CD8-positive, alpha-beta memory T cell (primary cell): ENCODE results near the gene DUSP23. TPM values are rescaled to one million over a fixed set of nuclear protein-coding genes. Genes with fewer than 3 reads are reported as not detected.

Experiments
- CTCF ChIA-PET: fragments of 350-600 bp; sonication (Branson Sonifier 250); formaldehyde crosslinking; loops from one replicate; lab custom pipeline; 2021; ENCODE audit warnings: antibody characterized with exemption; lab: Charles Lee
- POLR2A ChIA-PET: fragments of 350-600 bp; sonication (Branson Sonifier 250); formaldehyde crosslinking; loops from one replicate; lab custom pipeline; 2021; ENCODE audit warnings: antibody characterized with exemption; lab: Charles Lee
- DNase-seq, 5 donors: peaks; one replicate each; pipeline versions ENCODE4 v3.0.0 to v3.0.0-alpha.2; 2020 to 2022; ENCODE audit warnings: mixed read lengths in 1 of 5
- H3K27ac ChIP-seq: one replicate; pipeline ENCODE4 v1.7.0; 2013; ENCODE audit warnings: low read depth, mild to moderate bottlenecking, low read length, moderate library complexity
- H3K27me3 ChIP-seq: 2 replicates; pipeline ENCODE4 v1.7.0; 2013; ENCODE audit warnings: low read length, mild to moderate bottlenecking; ENCODE audit not compliant: insufficient read depth, poor library complexity, severe bottlenecking
- H3K36me3 ChIP-seq: 2 replicates; pipeline ENCODE4 v1.7.0; 2013; ENCODE audit warnings: mild to moderate bottlenecking, low read length, moderate library complexity; ENCODE audit not compliant: insufficient read depth
- H3K4me1 ChIP-seq: 2 replicates; pipeline ENCODE4 v1.7.0; 2013; ENCODE audit warnings: mild to moderate bottlenecking, low read length, moderate library complexity; ENCODE audit not compliant: insufficient read depth
- H3K4me3 ChIP-seq: 2 replicates; pipeline ENCODE4 v1.7.0; 2013; ENCODE audit warnings: mild to moderate bottlenecking, low read length
- H3K9me3 ChIP-seq: 2 replicates; pipeline ENCODE4 v1.7.0; 2013; ENCODE audit warnings: mild to moderate bottlenecking, low read length
- H3K27ac Mint-ChIP-seq, 8 donors: one replicate each; pipeline ENCODE4 v1.8.0; 2020 to 2021; ENCODE audit warnings: mixed read lengths in 8 of 8, mild to moderate bottlenecking in 6 of 8, inconsistent platforms in 3 of 8, moderate library complexity in 3 of 8
- H3K27me3 Mint-ChIP-seq, 2 donors: one replicate each; pipeline ENCODE4 v1.8.0; 2020 to 2021; ENCODE audit warnings: mixed read lengths in 2 of 2, mild to moderate bottlenecking in 1 of 2, moderate library complexity in 1 of 2
- H3K36me3 Mint-ChIP-seq, 3 donors: one replicate each; pipeline ENCODE4 v1.8.0; 2020 to 2021; ENCODE audit warnings: mixed read lengths in 3 of 3, inconsistent platforms in 1 of 3, mild to moderate bottlenecking in 1 of 3
- H3K4me1 Mint-ChIP-seq, 3 donors: one replicate each; pipeline ENCODE4 v1.8.0; 2020 to 2021; ENCODE audit warnings: mixed read lengths in 3 of 3, inconsistent platforms in 1 of 3, mild to moderate bottlenecking in 1 of 3
- H3K4me3 Mint-ChIP-seq, 7 donors: one replicate each; pipeline ENCODE4 v1.8.0; 2020 to 2021; ENCODE audit warnings: mixed read lengths in 7 of 7, mild to moderate bottlenecking in 6 of 7, moderate library complexity in 4 of 7, inconsistent platforms in 2 of 7
- H3K9me3 Mint-ChIP-seq, 5 donors: one replicate each; pipeline ENCODE4 v1.8.0; 2020 to 2022; ENCODE audit warnings: mixed read lengths in 5 of 5, mild to moderate bottlenecking in 3 of 5, moderate library complexity in 2 of 5, inconsistent platforms in 1 of 5
- polyA plus RNA-seq: library from polyadenylated mRNA; unstranded; fragments of 300-500 nt; fragmentation: Illumina TruSeq; gene quantifications from one replicate; pipeline ENCODE4 v1.2.3, GENCODE V29; 2021
- total RNA-seq, 2 experiments: library from RNA; stranded (reverse); gene quantifications; one replicate each; pipeline ENCODE4 v1.2.3, GENCODE V29; 2021

Gene DUSP23
- total and polyA plus RNA-seq, 3 experiments from 2014 or later = 35.5 to 65.8 (median 38.1) TPM

DNA sequence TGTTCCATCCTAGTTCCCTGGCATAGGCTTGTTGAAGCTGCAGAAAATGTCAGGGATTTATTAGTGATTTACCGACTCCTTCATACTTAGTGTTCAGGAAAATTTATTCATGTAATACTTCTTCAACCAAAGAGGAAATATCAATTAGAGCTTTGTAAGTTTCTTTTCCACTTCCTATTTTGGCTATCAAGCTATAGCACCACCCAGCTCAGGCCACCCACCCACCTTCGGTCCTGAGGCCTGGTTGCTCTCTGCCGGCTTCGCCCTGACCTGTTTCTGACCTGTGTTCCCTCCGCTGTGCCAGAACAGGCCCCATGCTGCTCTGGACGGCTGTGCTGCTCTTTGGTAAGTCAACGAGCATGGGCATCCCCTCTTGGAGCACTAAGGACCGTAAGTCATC is 21.3 kb downstream of the DUSP23 start, which contains the start of gene FCRL6:
FCRL6 (plus strand) TSS at position 250 of the 400 bp plus-strand sequence; CDS start at position 315, 65 bp downstream.
- Histone ChIP-seq H3K9me3 (no peaks in the 10 kb centered on the region), H3K4me1 (peaks cover 46% of the 10 kb centered on the region), H3K36me3 (no peaks in the 10 kb centered on the region), H3K4me3 (peak within 1 kb of the TSS; percentile 50), H3K27ac (no peak within 1 kb of the TSS), H3K27me3 (no peaks in the 10 kb centered on the region)
- no peak for DNase-seq
- H3K4me3 Mint-ChIP-seq = peak within 1 kb of the TSS; percentile 80 to 94 (median 85)
- no peaks in the 10 kb centered on the region for H3K9me3 Mint-ChIP-seq
- peaks cover 6 to 15% (median 12%) of the 10 kb centered on the region in 3 donors for H3K36me3 Mint-ChIP-seq
- peak within 1 kb of the TSS; percentile 2 to 98 (median 64) for H3K27ac Mint-ChIP-seq
- CTCF ChIA-PET = interaction anchor here (1.3 to 12.6 kb wide), 3 partner anchors 10 to 89 kb away, joined by 4 to 316 read pairs (median 8); no protein-coding TSS in a partner anchor
- H3K27me3 Mint-ChIP-seq = peaks cover 0 to 5% of the 10 kb centered on the region in 2 donors
- peaks cover 82 to 87% (median 84%) of the 10 kb centered on the region in 3 donors for H3K4me1 Mint-ChIP-seq
- POLR2A ChIA-PET = interaction anchor here (1.4 kb wide), 1 partner anchor 15 kb away, joined by 3 read pairs; no protein-coding TSS in a partner anchor

DNA sequence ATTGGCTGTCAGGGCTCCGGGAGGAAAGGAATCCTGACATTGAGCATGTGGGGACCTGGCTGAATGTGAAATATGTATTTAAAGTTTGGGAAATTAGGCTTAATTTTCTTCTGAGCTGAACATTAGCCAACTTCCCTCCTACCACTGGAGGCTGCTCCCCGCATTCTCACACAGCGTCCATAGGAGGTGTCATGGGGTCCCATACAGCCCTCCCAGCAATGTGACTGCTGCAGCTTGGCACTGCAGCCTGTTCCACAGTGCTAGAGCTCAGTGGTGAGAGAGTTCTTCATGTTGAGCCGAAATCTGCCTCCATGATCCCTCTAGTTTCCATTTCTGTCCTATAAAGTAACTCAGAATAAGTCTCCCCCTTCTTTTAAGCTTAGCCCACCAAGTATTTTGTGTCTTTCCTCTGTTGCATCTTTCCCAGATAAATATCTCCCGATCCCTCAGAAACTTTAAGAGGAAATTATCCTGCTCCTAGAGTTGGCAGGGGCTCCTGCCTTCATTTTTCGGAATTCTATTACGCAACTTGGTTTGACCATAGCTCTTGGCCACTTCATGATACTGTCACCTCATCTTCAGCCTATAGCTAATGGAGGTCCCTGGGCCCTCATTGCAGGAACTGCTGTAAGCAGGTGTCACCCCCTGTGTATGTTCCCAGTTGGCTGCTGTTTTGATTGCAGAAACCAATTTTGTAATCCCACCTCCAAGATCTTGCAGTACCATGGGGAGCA is 23.4 kb downstream of the DUSP23 start:
- peaks cover 0 to 7% of the 10 kb centered on the region in 2 donors for H3K27me3 Mint-ChIP-seq
- H3K4me3 ChIP-seq = peak overlapping the region; percentile 50
- peaks cover 39% of the 10 kb centered on the region for H3K4me1 ChIP-seq
- peaks cover 81 to 85% (median 83%) of the 10 kb centered on the region in 3 donors for H3K4me1 Mint-ChIP-seq
- H3K9me3 Mint-ChIP-seq = no peaks in the 10 kb centered on the region
- peak overlapping the region; percentile 80 to 94 (median 85) for H3K4me3 Mint-ChIP-seq
- H3K27ac Mint-ChIP-seq = peak overlapping the region in 7 of 8 donors; percentile 36 to 92 (median 49)
- H3K9me3 ChIP-seq = no peaks in the 10 kb centered on the region
- ChIA-PET POLR2A (interaction anchor here (1.5 kb wide), 1 partner anchor 120 kb away, joined by 3 read pairs; no protein-coding TSS in a partner anchor), CTCF (interaction anchor here (1.2 to 12.6 kb wide), 8 partner anchors 15 to 202 kb away, joined by 3 to 316 read pairs (median 6); partner anchors contain the start of genes DUSP23 and SLAMF8)
- peaks cover 13 to 15% (median 14%) of the 10 kb centered on the region in 3 donors for H3K36me3 Mint-ChIP-seq
- H3K27ac ChIP-seq = no peak overlapping the region
- no peaks in the 10 kb centered on the region for H3K36me3 ChIP-seq
- DNase-seq = no peak
- no peaks in the 10 kb centered on the region for H3K27me3 ChIP-seq

DNA sequence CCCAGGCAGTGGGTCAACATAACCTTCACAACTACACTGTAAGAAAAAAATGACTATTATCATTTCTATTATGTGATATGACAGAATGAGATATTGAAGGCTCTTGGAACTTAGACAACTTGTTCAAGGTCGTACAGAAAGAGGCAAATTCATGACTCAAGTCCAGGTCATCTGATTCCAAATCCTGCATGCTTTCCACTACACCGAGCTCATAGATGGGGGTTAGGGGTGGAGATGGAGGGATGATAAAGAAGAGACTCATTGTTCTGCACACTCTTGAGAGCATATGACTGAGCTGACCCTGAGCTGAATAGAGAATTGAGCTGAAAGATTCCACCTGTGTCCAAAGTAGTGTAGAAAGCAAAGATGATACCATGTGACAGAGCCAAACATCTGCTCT is 24.2 kb downstream of the DUSP23 start:
- H3K27ac Mint-ChIP-seq = peak overlapping the region in 4 of 8 donors; percentile 0 to 62 (median 34)
- no peaks in the 10 kb centered on the region for H3K9me3 Mint-ChIP-seq
- Histone ChIP-seq H3K27me3 (no peaks in the 10 kb centered on the region), H3K9me3 (no peaks in the 10 kb centered on the region), H3K4me3 (no peak overlapping the region), H3K27ac (no peak overlapping the region), H3K36me3 (no peaks in the 10 kb centered on the region), H3K4me1 (peaks cover 31% of the 10 kb centered on the region)
- ChIA-PET POLR2A (no interaction called here), CTCF (interaction anchor here (1.3 to 12.6 kb wide), 4 partner anchors 22 to 202 kb away, joined by 3 to 316 read pairs (median 8); partner anchors contain the start of genes DUSP23 and SLAMF8)
- peaks cover 0 to 7% of the 10 kb centered on the region in 2 donors for H3K27me3 Mint-ChIP-seq
- peaks cover 14 to 16% (median 15%) of the 10 kb centered on the region in 3 donors for H3K36me3 Mint-ChIP-seq
- DNase-seq = no peak
- H3K4me3 Mint-ChIP-seq = peak overlapping the region; percentile 21 to 94 (median 83)
- peaks cover 73 to 77% (median 75%) of the 10 kb centered on the region in 3 donors for H3K4me1 Mint-ChIP-seq

DNA sequence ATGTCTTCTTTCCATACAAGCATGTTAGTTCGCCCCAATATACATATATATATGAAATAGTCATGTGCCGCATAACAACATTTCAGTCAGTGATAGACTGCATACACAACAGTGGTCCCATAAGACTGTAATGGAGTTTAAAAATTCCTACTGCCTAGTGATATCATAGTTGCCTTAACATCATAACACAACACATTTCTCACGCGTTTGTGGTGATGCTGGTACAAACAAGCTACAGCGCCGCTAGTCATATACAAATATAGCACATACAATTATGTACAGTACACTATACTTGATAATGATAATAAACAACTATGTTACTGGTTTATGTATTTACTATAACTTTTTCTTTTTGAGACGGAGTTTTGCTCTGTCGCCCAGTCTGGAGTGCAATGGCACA is 35.2 kb downstream of the DUSP23 start:
- Histone ChIP-seq H3K27ac (no peak overlapping the region), H3K36me3 (no peaks in the 10 kb centered on the region), H3K4me1 (no peaks in the 10 kb centered on the region), H3K27me3 (no peaks in the 10 kb centered on the region), H3K4me3 (no peak overlapping the region), H3K9me3 (no peaks in the 10 kb centered on the region)
- ChIA-PET CTCF (no interaction called here), POLR2A (no interaction called here)
- H3K27me3 Mint-ChIP-seq = peaks cover 0 to 4% of the 10 kb centered on the region in 2 donors
- no peaks in the 10 kb centered on the region for H3K9me3 Mint-ChIP-seq
- H3K27ac Mint-ChIP-seq = no peak overlapping the region
- peaks cover 1 to 41% (median 5%) of the 10 kb centered on the region in 3 donors for H3K36me3 Mint-ChIP-seq
- peaks cover 24 to 30% (median 29%) of the 10 kb centered on the region in 3 donors for H3K4me1 Mint-ChIP-seq
- DNase-seq = no peak
- H3K4me3 Mint-ChIP-seq = no peak overlapping the region

DNA sequence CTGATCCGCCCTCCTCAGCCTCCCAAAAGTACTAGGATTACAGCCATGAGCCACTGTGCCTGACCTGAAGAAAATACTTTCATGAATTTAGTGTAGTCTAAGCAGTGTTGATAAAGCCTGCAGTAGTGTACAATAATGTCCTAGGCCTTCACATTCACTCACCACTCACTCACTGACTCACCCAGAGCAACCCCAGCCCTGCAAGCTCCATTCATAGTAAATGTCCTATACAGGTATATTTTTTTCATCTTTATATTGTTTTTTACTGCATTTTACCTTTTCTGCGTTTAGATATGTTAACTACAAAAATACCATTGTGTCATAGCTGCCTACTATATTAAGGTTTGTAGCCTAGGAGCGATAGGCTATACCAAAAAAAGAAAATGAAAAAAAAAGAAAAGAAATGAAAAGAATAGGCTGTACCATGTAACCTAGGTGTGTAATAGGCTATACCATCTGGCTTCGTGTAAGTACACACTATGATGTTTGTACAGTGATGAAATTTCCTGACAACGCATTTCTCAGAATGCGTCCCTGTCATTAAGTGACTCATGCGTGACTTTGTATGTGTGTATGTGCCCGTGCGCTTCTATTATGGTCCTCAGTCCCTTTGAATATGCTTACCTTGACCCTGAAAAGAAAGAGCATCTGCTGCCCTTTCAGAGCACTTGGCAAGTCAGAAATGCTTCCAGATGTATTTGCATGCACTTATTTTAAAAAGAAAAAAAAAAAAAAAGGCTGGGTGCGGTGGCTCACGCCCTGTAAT is 36.7 kb downstream of the DUSP23 start:
- H3K36me3 ChIP-seq = no peaks in the 10 kb centered on the region
- Mint-ChIP-seq H3K27ac (peak overlapping the region in 3 of 8 donors; percentile 45 to 83 (median 49)), H3K4me3 (no peak overlapping the region), H3K9me3 (no peaks in the 10 kb centered on the region), H3K27me3 (peaks cover 0 to 1% of the 10 kb centered on the region in 2 donors), H3K4me1 (peaks cover 21 to 38% (median 38%) of the 10 kb centered on the region in 3 donors), H3K36me3 (peaks cover 1 to 28% (median 5%) of the 10 kb centered on the region in 3 donors)
- CTCF ChIA-PET = interaction anchor here (0.9 to 1.3 kb wide), 3 partner anchors 9 to 70 kb away, joined by 3 to 5 read pairs (median 3); partner anchors contain the start of gene SLAMF8
- H3K9me3 ChIP-seq = no peaks in the 10 kb centered on the region
- no peak overlapping the region for H3K4me3 ChIP-seq
- no peaks in the 10 kb centered on the region for H3K27me3 ChIP-seq
- no peak overlapping the region for H3K27ac ChIP-seq
- no peaks in the 10 kb centered on the region for H3K4me1 ChIP-seq
- POLR2A ChIA-PET = interaction anchor here (0.8 to 1.1 kb wide), 2 partner anchors 8 to 14 kb away, joined by 3 read pairs; no protein-coding TSS in a partner anchor
- no peak for DNase-seq

DNA sequence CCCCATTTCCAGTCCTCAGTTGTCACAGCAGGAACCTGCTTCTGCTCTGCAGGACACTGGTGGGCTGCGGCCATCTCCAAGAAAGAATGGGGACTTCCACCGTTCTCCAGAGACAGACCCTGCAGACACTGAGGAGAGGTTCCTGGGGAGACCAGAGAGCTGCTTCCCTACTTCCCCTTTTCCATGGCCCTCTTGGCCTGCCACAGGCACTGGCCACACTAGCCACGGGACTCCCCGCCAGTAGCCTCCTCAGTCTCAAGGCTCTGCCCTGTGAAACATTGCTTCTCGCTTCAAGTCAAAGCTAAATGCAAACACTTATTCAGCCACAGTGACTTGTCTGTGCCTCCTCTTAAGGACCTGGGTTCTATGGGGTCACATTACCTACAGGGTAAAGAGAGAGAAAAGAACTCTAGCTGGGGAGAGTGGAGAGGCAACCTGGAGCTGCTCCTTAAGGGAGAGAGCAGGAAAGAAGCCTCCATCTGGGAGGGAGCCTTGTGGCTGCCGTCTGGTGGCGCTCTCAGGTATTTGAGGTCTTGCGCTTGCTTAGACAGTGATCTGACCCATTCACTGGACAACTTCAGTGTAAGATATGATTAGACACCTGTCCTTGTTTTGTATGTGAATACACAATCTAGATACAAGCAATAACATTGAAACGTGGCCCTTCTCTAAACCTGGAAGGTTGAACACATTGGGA is 40.6 kb downstream of the DUSP23 start:
- H3K9me3 ChIP-seq = no peaks in the 10 kb centered on the region
- no peaks in the 10 kb centered on the region for H3K36me3 ChIP-seq
- Mint-ChIP-seq H3K27ac (peak overlapping the region in 2 of 8 donors; percentile 14 to 38), H3K4me1 (peaks cover 45 to 69% (median 65%) of the 10 kb centered on the region in 3 donors), H3K4me3 (peak overlapping the region in 1 of 7 donors; percentile 10), H3K9me3 (no peaks in the 10 kb centered on the region), H3K36me3 (peaks cover 0 to 2% (median 0%) of the 10 kb centered on the region in 3 donors), H3K27me3 (peaks cover 0 to 2% of the 10 kb centered on the region in 2 donors)
- ChIA-PET POLR2A (no interaction called here), CTCF (interaction anchor here (0.7 to 4.0 kb wide), 6 partner anchors 9 to 71 kb away, joined by 3 to 18 read pairs (median 6); partner anchors contain the start of gene FCRL6)
- no peak overlapping the region for H3K27ac ChIP-seq
- DNase-seq = no peak
- H3K4me3 ChIP-seq = no peak overlapping the region
- peaks cover 29% of the 10 kb centered on the region for H3K4me1 ChIP-seq
- no peaks in the 10 kb centered on the region for H3K27me3 ChIP-seq

DNA sequence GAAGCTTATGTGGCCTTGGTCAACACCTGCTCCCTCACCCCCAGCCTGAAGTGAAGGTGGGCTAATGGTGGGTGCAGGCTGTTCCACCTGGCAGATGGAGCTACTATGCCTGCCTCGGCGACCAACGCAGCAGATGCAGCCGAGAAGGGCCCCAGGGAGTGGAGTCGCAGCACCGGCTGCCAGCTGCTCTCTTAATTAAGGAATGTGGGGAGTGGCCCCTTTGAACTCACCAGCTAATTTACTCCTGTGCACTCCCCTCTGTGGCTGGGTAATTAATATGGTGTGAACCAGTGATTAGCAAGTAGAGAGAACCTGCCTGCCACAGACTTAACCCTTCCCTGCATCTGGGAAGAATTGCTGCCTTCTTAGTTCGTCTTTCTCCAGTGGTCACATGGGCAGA is 42.6 kb downstream of the DUSP23 start:
- H3K9me3 Mint-ChIP-seq = peaks cover 2 to 19% (median 10%) of the 10 kb centered on the region in 5 donors
- peaks cover 5% of the 10 kb centered on the region for H3K9me3 ChIP-seq
- no peak for DNase-seq
- H3K27ac ChIP-seq = no peak overlapping the region
- H3K36me3 Mint-ChIP-seq = peaks cover 0 to 6% (median 0%) of the 10 kb centered on the region in 3 donors
- H3K27me3 ChIP-seq = no peaks in the 10 kb centered on the region
- no peak overlapping the region for H3K27ac Mint-ChIP-seq
- POLR2A ChIA-PET = no interaction called here
- H3K36me3 ChIP-seq = no peaks in the 10 kb centered on the region
- H3K4me1 ChIP-seq = peaks cover 49% of the 10 kb centered on the region
- H3K4me3 ChIP-seq = no peak overlapping the region
- peaks cover 65 to 86% (median 81%) of the 10 kb centered on the region in 3 donors for H3K4me1 Mint-ChIP-seq
- H3K27me3 Mint-ChIP-seq = peaks cover 0 to 5% of the 10 kb centered on the region in 2 donors
- CTCF ChIA-PET = interaction anchor here (0.9 to 1.1 kb wide), 2 partner anchors 24 to 68 kb away, joined by 3 to 5 read pairs; no protein-coding TSS in a partner anchor
- H3K4me3 Mint-ChIP-seq = peak overlapping the region in 1 of 7 donors; percentile 14
